GM23248 (cell line): ENCODE results near the gene STOX1.
"Not testable (repeated sequence)": the region's sequence is repeated elsewhere in the genome, so short reads cannot be mapped to it uniquely, and the experiment has no call there.

Source experiments
- EZH2 ChIP-seq: fragments of 200-600 bp; sonication (generic); IDR thresholded peaks from 2 replicates; pipeline ENCODE4 v1.6.1; 2018; ENCODE audit warnings: antibody characterized with exemption, mild to moderate bottlenecking; ENCODE audit not compliant: insufficient read depth, poor library complexity, severe bottlenecking
- EZH2phosphoT487 ChIP-seq: fragments of 200-600 bp; sonication (generic); IDR thresholded peaks from 2 replicates; pipeline ENCODE4 v1.6.1; 2018; ENCODE audit warnings: antibody characterized with exemption, moderate library complexity, mild to moderate bottlenecking, low read depth; ENCODE audit not compliant: insufficient read depth

DNA sequence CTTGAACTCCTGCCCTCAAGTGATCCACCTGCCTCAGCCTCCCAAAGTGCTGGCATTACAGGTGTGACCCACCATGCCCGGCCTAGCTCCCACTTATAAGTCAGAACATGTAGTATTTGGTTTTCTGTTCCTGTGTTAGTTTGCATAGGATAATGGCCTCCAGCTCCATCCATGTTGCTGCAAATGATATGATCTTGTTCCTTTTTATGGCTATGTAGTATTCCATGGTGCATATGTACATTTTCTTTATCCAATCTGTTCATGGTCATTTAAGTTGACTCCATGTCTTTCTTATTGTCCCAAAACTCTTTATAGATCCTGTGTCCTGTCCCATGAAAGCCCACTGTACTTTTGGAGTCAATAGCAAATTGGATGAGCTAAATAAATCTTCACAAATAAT lies 7.0 kb upstream of the STOX1 start:
- TF ChIP-seq EZH2, EZH2phosphoT487: not testable (repeated sequence)
